NT2/D1 (cell line): Measurements from ENCODE around the gene NENF.

Experiments used
- DNase-seq: peaks from one replicate; pipeline ENCODE4 v3.0.0-alpha.2; 2011; ENCODE audit warnings: low read depth, low spot score
- H3K27me3 ChIP-seq: 2 replicates; pipeline ENCODE4 v1.6.0; 2011; ENCODE audit warnings: mild to moderate bottlenecking; ENCODE audit not compliant: insufficient read length, insufficient read depth
- H3K36me3 ChIP-seq: 2 replicates; pipeline ENCODE4 v1.6.1; 2011; ENCODE audit warnings: mild to moderate bottlenecking, low read length, mixed read lengths; ENCODE audit not compliant: insufficient read depth, insufficient read length
- H3K4me1 ChIP-seq: 2 replicates; pipeline ENCODE4 v1.5.1; 2011; ENCODE audit not compliant: insufficient read depth, insufficient read length
- H3K4me3 ChIP-seq: 2 replicates; pipeline ENCODE4 v1.5.1; 2011; ENCODE audit warnings: low read depth; ENCODE audit not compliant: insufficient read length
- H3K9ac ChIP-seq: 2 replicates; pipeline ENCODE4 v1.6.0; 2011; ENCODE audit warnings: low read depth; ENCODE audit not compliant: insufficient read length
- H3K9me3 ChIP-seq: 2 replicates; pipeline ENCODE4 v1.5.1; 2011; ENCODE audit warnings: mild to moderate bottlenecking, low read length; ENCODE audit not compliant: insufficient read depth
- SUZ12 ChIP-seq: IDR thresholded peaks from 2 replicates; pipeline ENCODE4 v1.6.1; 2011; ENCODE audit not compliant: insufficient read length, insufficient read depth; ENCODE audit errors: extremely low read depth
- YY1 ChIP-seq: IDR thresholded peaks from 2 replicates; pipeline ENCODE4 v1.6.1; 2011; ENCODE audit not compliant: insufficient read length, insufficient read depth
- ZNF274 ChIP-seq: IDR thresholded peaks from 2 replicates; pipeline ENCODE4 v1.6.1; 2011; ENCODE audit warnings: mild to moderate bottlenecking, low read depth, low read length

NENF gene

GRCh38 chr1:212487286-212487685, 54.6 kb downstream of the NENF start:
- no peak for DNase-seq
- no peaks in the 10 kb centered on the region for H3K27me3 ChIP-seq
- no peak for TF ChIP-seq YY1
- TF ChIP-seq SUZ12: no peak
- TF ChIP-seq ZNF274: no peak
- H3K4me1 ChIP-seq: peaks cover 14% of the 10 kb centered on the region
- no peaks in the 10 kb centered on the region for H3K9me3 ChIP-seq
- no peaks in the 10 kb centered on the region for H3K36me3 ChIP-seq
- no peak overlapping the region for H3K4me3 ChIP-seq
- H3K9ac ChIP-seq: no peak overlapping the region

DNA sequence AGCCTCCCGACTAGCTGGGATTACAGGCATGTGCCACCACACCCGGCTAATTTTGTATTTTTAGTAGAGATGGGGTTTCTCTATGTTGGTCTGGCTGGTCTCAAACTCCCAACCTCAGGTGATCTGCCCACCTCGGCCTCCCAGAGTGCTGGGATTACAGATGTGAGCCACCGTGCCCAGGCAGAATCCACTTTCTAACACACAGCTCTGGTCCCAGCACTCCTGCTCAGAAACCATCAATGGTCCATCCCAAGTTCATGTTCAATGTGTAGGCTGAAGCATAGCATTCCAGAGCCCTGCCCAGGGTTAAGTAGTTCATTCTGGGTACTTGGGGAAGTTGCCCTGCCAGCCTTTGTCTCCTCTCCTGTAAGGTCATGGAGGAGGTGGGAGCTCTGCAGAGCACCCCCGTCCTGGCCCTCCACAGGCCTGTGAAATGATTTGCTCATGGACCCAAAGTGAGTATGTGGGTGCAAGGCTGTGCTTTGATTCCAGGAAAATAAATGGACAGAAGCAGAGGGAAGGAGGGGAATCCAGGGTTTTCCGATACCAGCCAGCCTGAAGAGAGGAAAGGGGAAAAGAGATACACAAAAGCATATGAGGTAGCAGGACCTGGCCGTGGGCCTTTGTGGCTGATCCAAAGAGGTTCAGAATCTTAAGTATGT, 55.2 kb downstream of the NENF start:
- H3K9me3 ChIP-seq: no peaks in the 10 kb centered on the region
- no peak for TF ChIP-seq YY1
- no peak for TF ChIP-seq ZNF274
- no peak for TF ChIP-seq SUZ12

DNA sequence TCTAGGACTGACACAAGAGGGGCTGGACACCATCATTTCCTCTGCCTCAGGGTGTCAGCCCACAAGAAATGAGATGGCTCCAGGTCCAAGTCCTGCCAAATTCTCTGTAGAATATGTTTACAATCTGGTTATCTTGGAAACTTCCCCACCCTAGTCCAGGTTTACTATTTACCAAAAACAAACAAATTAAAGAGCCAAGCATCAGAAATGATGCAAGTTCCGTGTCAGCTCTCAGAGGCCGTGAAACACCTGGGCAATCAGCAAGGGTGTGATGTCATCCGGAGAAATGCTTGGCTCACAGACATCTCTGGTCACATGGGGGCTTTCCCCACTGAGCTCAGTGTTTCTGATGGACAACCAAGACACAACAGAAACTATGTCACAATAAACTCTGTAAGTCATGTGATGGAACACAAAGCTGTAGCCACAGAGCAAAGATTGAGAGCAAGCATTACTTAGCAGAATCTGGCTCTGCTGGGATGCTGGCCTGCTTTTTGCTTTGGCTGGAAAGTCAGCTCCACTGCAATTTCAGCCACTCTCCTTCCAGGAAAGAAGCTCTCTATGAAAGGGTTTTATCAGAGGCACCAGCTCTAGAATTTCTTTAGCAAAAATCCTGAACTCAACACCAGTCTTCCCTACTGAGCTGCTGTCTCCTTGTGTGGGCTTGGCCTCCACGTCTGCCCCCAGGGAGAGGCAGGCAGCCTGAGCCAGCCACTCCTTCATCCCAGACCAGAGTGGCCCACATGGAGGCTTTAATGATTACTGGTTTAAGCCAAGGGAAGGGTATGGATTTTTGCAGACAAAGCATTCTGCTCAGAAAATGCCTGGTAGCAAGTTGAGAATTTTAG, 55.9 kb downstream of the NENF start:
- TF ChIP-seq YY1 (no peak), ZNF274 (no peak), SUZ12 (no peak)
- H3K27me3 ChIP-seq: no peaks in the 10 kb centered on the region
- H3K4me1 ChIP-seq: peaks cover 14% of the 10 kb centered on the region
- DNase-seq: no peak
- no peak overlapping the region for H3K9ac ChIP-seq
- H3K4me3 ChIP-seq: no peak overlapping the region
- no peaks in the 10 kb centered on the region for H3K9me3 ChIP-seq
- no peaks in the 10 kb centered on the region for H3K36me3 ChIP-seq

More for the DNA sequence above, 55.2 kb downstream of the NENF start:
- Histone ChIP-seq H3K4me3 (no peak overlapping the region), H3K9ac (no peak overlapping the region), H3K4me1 (peaks cover 14% of the 10 kb centered on the region), H3K36me3 (no peaks in the 10 kb centered on the region), H3K27me3 (no peaks in the 10 kb centered on the region)
- DNase-seq: no peak

- DNase-seq: no peak
- Histone ChIP-seq H3K9ac (no peak overlapping the region), H3K4me1 (peaks cover 14% of the 10 kb centered on the region), H3K9me3 (no peaks in the 10 kb centered on the region), H3K27me3 (no peaks in the 10 kb centered on the region), H3K4me3 (no peak overlapping the region), H3K36me3 (no peaks in the 10 kb centered on the region)
- TF ChIP-seq YY1 (no peak), SUZ12 (no peak), ZNF274 (no peak)
These were observed 56.7 kb downstream of the NENF start for GRCh38 chr1:212489284-212489859.

DNA sequence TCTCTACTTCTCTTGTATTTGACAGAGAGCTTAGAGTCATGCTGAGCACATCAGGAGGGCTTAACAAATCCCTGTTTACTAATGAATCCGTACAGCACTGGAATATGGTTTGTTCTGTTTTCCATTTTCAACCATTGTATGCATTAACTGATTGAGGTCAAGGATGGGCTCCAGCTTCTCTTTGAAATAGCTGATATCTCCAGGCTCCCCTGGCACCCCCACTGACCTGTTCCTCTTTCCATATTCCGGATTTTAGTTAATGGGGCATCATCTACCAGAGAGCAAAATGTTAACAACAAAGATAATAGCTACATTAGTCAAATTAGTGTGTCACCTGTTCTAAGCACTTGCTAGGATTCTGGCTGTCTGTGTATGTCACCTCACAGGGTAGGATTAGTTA, 57.6 kb downstream of the NENF start:
- TF ChIP-seq ZNF274 (no peak), SUZ12 (no peak)
- Histone ChIP-seq H3K36me3 (no peaks in the 10 kb centered on the region), H3K9me3 (no peaks in the 10 kb centered on the region), H3K4me1 (peaks cover 14% of the 10 kb centered on the region), H3K27me3 (no peaks in the 10 kb centered on the region), H3K9ac (no peak overlapping the region), H3K4me3 (no peak overlapping the region)
- DNase-seq: no peak

DNA sequence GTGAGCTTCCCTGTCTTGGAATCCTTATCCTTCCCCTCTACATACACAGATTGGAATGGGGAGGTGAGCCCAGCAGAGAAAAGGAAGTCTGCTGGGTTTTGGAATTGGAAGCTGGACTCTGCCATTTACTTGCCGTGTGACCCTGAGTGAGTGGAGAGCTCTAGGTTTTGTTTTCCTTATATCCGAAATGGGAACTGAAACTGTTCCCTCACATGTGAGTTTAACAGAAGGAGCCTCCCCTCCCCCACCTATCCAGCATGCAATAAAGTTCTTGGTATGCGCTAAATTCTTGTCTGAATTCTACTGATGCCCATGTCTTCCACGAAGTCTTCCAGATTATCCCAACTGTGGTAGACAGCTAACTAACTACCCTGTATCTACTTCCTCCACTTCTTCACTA, 58.7 kb downstream of the NENF start:
- no peak for DNase-seq
- H3K9ac ChIP-seq: no peak overlapping the region
- no peaks in the 10 kb centered on the region for H3K9me3 ChIP-seq
- H3K27me3 ChIP-seq: no peaks in the 10 kb centered on the region
- H3K36me3 ChIP-seq: no peaks in the 10 kb centered on the region
- peaks cover 5% of the 10 kb centered on the region for H3K4me1 ChIP-seq
- TF ChIP-seq ZNF274: no peak
- no peak for TF ChIP-seq YY1
- TF ChIP-seq SUZ12: no peak
- no peak overlapping the region for H3K4me3 ChIP-seq
